Keratinocyte (primary cell): ENCODE results near the gene MMP28. TPM values are rescaled to one million over a fixed set of nuclear protein-coding genes. Genes with fewer than 3 reads are reported as not detected.
A peak's percentile ranks its signal among the peaks of the same experiment; 100 is the strongest.

Experiments
- DNase-seq: peaks from one replicate; pipeline ENCODE4 v3.0.0-alpha.2; 2011; ENCODE audit warnings: low read depth, missing footprints, low spot score
- FAIRE-seq: peaks from 2 replicates; lab custom pipeline; 2011; peaks lifted over from hg19 to GRCh38; lab: Jason Lieb, UNC
- H2AFZ ChIP-seq: 2 replicates; pipeline ENCODE4 v1.6.0; 2012; ENCODE audit warnings: low read length, control low read depth, inconsistent platforms; ENCODE audit not compliant: control insufficient read depth
- H3K27ac ChIP-seq: 2 replicates; pipeline ENCODE4 v1.5.1; 2011; ENCODE audit warnings: low read length; ENCODE audit not compliant: control insufficient read depth, insufficient read depth
- H3K27me3 ChIP-seq: 3 replicates; pipeline ENCODE4 v1.6.0; 2011; ENCODE audit warnings: low read length; ENCODE audit not compliant: control insufficient read depth, insufficient read depth; ENCODE audit errors: extremely low read depth
- H3K36me3 ChIP-seq, 2 experiments: 2 replicates in 1 of 2; 3 replicates in 1 of 2; pipeline ENCODE4 v1.5.1; 2011; ENCODE audit warnings: low read length in 2 of 2, mild to moderate bottlenecking in 1 of 2; ENCODE audit not compliant: control insufficient read depth in 2 of 2, insufficient read depth in 2 of 2; ENCODE audit errors: extremely low read depth in 1 of 2
- H3K4me1 ChIP-seq: 3 replicates; pipeline ENCODE4 v1.5.1; 2011; ENCODE audit warnings: low read length; ENCODE audit not compliant: control insufficient read depth, insufficient read depth; ENCODE audit errors: extremely low read depth
- H3K4me2 ChIP-seq: 3 replicates; pipeline ENCODE4 v1.6.0; 2011; ENCODE audit warnings: low read depth, low read length; ENCODE audit not compliant: control insufficient read depth, insufficient read depth; ENCODE audit errors: extremely low read depth
- H3K4me3 ChIP-seq, 3 experiments: fragments of 200-600 bp in 1 of 3; sonication (generic) in 1 of 3; 2 replicates in 2 of 3; 3 replicates in 1 of 3; pipeline ENCODE4 v1.5.1; 2011 to 2016; ENCODE audit warnings: low read length in 3 of 3, mild to moderate bottlenecking in 3 of 3, control low read depth in 2 of 3, inconsistent platforms in 1 of 3, low read depth in 1 of 3, mixed read lengths in 1 of 3, mixed run types in 1 of 3, moderate library complexity in 1 of 3; ENCODE audit not compliant: control insufficient read depth in 2 of 3, insufficient read depth in 2 of 3; ENCODE audit errors: extremely low read depth in 1 of 3
- H3K79me2 ChIP-seq: 2 replicates; pipeline ENCODE4 v1.6.0; 2012; ENCODE audit warnings: low read length; ENCODE audit not compliant: control insufficient read depth, insufficient read depth
- H3K9ac ChIP-seq: 3 replicates; pipeline ENCODE4 v1.6.0; 2011; ENCODE audit warnings: low read length; ENCODE audit not compliant: control insufficient read depth, insufficient read depth; ENCODE audit errors: extremely low read depth
- H3K9me1 ChIP-seq: 3 replicates; pipeline ENCODE4 v1.6.0; 2011; ENCODE audit warnings: low read length; ENCODE audit not compliant: control insufficient read depth, insufficient read depth; ENCODE audit errors: extremely low read depth
- H3K9me3 ChIP-seq: 2 replicates; pipeline ENCODE4 v1.5.1; 2012; ENCODE audit warnings: low read depth, low read length; ENCODE audit not compliant: control insufficient read depth
- H4K20me1 ChIP-seq: 3 replicates; pipeline ENCODE4 v1.6.0; 2011; ENCODE audit warnings: low read length; ENCODE audit not compliant: control insufficient read depth, insufficient read depth; ENCODE audit errors: extremely low read depth
- CTCF ChIP-seq, 3 experiments: IDR thresholded peaks in 1 of 3; conservative IDR thresholded peaks in 1 of 3; optimal IDR thresholded peaks in 1 of 3; 2 replicates in 2 of 3; 3 replicates in 1 of 3; pipeline versions ENCODE3 to v1.5.1; 2011; ENCODE audit warnings: low read length in 3 of 3, mild to moderate bottlenecking in 3 of 3, moderate library complexity in 2 of 3, control low read depth in 1 of 3, inconsistent platforms in 1 of 3; ENCODE audit not compliant: insufficient read depth in 2 of 3; ENCODE audit errors: extremely low read depth in 1 of 3
- EZH2 ChIP-seq: IDR thresholded peaks from one replicate; pipeline ENCODE4 v1.6.1; 2012; ENCODE audit warnings: inconsistent platforms, mild to moderate bottlenecking, low read length, moderate library complexity
- dilution Hi-C: fragments of 300-500 bp; cut with MboI; formaldehyde crosslinking; loops from one replicate; pipeline ENCODE4 v1.7.0; 2020; ENCODE audit warnings: low sequenced_read_pairs; ENCODE audit not compliant: extremely low pct_ligation_motif_present
- polyA plus RNA-seq, 5 experiments: library from polyadenylated mRNA; depleted of rRNA in 3 of 5; stranded (reverse) in 3 of 5; stranded (forward) in 1 of 5; unstranded in 1 of 5; fragments of >200 nt; gene quantifications; 1 replicate in 1 of 5; 2 replicates in 3 of 5; 3 replicates in 1 of 5; pipeline versions ENCODE4 v1.2.1 to v1.2.3, GENCODE V29; 2011 to 2012; ENCODE audit warnings: missing spikeins in 2 of 5, low read depth in 1 of 5, low replicate concordance in 1 of 5

Gene MMP28
- polyA plus RNA-seq, 1 donor (not counting 4 experiments of a cell fraction or from before 2014, with no cell fraction given), result 21.3 TPM

GRCh38 chr17:35786941-35787432 is 8.5 kb downstream of the MMP28 start:
- H3K79me2 ChIP-seq, result no peaks in the 10 kb centered on the region
- H3K4me1 ChIP-seq, result peaks cover 77% of the 10 kb centered on the region
- FAIRE-seq (no peak), DNase-seq (no peak)
- no peaks in the 10 kb centered on the region for H3K9me3 ChIP-seq
- dilution Hi-C loops, result no loop called here
- H3K4me2 ChIP-seq, result peak overlapping the region; percentile 50
- H3K9me1 ChIP-seq, result no peaks in the 10 kb centered on the region
- H3K27me3 ChIP-seq, result no peaks in the 10 kb centered on the region
- peak overlapping the region; percentile 28 for H2AFZ ChIP-seq
- H3K4me3 ChIP-seq, result no peak overlapping the region
- TF ChIP-seq EZH2 (no peak), CTCF (optimal IDR thresholded peaks at IDR 0.05 in 1 of 3, IDR thresholded peaks at IDR 0.05 in 1 of 3, conservative IDR thresholded peaks at IDR 0.05 in 1 of 3; ENCODE audit: extremely low read depth in 1 of 3, insufficient read depth in 2 of 3, low read length in 3 of 3) (no peak)
- no peaks in the 10 kb centered on the region for H4K20me1 ChIP-seq
- peak overlapping the region; percentile 97 for H3K27ac ChIP-seq
- peak overlapping the region; percentile 81 for H3K9ac ChIP-seq
- H3K36me3 ChIP-seq, result peaks cover 0 to 2% of the 10 kb centered on the region in 2 experiments

GRCh38 chr17:35784895-35785294 is 10.5 kb downstream of the MMP28 start:
- no peaks in the 10 kb centered on the region for H4K20me1 ChIP-seq
- no peaks in the 10 kb centered on the region for H3K27me3 ChIP-seq
- peak overlapping the region; percentile 65 for H3K4me2 ChIP-seq
- peak overlapping the region; percentile 12 for H3K9ac ChIP-seq
- H3K9me3 ChIP-seq, result no peaks in the 10 kb centered on the region
- FAIRE-seq (no peak), DNase-seq (peak; percentile 97)
- H3K4me3 ChIP-seq, result no peak overlapping the region
- H2AFZ ChIP-seq, result no peak overlapping the region
- dilution Hi-C loops, result no loop called here
- H3K36me3 ChIP-seq, result peaks cover 0 to 2% of the 10 kb centered on the region in 2 experiments
- peaks cover 64% of the 10 kb centered on the region for H3K4me1 ChIP-seq
- TF ChIP-seq EZH2 (no peak), CTCF (optimal IDR thresholded peaks at IDR 0.05 in 1 of 3, IDR thresholded peaks at IDR 0.05 in 1 of 3, conservative IDR thresholded peaks at IDR 0.05 in 1 of 3; ENCODE audit: extremely low read depth in 1 of 3, insufficient read depth in 2 of 3, low read length in 3 of 3) (no peak)
- H3K79me2 ChIP-seq, result no peaks in the 10 kb centered on the region
- H3K9me1 ChIP-seq, result no peaks in the 10 kb centered on the region
- H3K27ac ChIP-seq, result peak overlapping the region; percentile 97
